ENCODE data around the gene SEPHS1.

SEPHS1 gene

DNA sequence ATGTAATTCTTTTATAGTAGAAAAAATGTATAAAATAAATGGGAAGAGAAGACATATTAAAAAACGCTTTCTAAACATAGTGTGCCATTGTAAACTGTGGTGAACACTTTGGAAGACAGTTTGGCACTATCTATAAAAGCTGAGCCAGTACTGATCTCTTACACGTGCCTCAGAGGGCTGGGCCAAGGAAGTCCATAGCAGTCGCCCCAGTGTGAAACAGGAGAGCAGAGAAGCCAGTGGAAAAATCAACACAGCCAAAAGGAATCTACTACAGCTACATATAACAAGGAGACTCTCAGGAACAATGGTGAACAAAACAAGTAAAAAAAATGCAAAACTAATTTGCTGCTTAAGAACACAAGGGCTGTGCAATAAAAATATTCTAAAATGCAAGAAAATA, 20.6 kb downstream of the SEPHS1 start:
- no peak for DNase-seq (ENCODE audit: low spot score)

- DNase-seq (ENCODE audit: low spot score) = no peak
Measured at GRCh38 chr10:13322615-13323148, 25.4 kb downstream of the SEPHS1 start.

GRCh38 chr10:13321576-13321975, 26.5 kb downstream of the SEPHS1 start:
- DNase-seq (ENCODE audit: low spot score) = no peak

- DNase-seq (ENCODE audit: low spot score) = no peak
Measured at GRCh38 chr10:13319166-13319565, 28.9 kb downstream of the SEPHS1 start.

- DNase-seq (ENCODE audit: low spot score) = no peak
Measured at GRCh38 chr10:13317474-13317873, 30.6 kb downstream of the SEPHS1 start.

DNA sequence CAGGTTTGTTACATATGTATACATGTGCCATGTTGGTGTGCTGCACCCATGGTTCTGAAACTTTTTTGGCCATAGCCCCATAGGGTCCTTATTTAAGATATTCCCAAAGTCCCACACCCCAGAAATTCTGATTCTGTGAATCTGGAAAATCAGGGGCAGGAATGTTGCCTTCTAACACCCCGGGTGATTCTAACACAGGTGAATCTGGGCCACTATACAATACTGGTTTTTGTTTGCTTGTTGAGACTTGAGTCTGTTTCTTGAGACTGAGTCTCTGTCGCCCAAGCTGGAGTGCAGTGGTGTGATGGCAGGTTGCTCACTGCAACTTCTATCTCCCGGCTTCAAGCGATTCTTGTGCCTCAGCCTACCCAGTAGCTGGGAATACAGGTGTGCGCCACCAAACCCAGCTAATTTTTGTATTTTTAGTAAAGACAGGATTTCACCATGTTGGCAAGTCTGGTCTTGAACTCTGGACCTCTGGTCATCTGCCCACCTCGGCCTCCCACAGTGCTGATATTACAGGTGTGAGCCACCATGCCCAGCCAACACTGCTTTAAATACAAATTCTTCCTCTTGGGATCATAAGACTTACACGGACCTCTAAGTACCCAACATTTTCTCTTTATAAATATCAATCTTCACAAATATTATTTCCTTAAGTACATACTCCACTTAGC, 31.3 kb downstream of the SEPHS1 start:
- DNase-seq (ENCODE audit: low spot score) = no peak

DNA sequence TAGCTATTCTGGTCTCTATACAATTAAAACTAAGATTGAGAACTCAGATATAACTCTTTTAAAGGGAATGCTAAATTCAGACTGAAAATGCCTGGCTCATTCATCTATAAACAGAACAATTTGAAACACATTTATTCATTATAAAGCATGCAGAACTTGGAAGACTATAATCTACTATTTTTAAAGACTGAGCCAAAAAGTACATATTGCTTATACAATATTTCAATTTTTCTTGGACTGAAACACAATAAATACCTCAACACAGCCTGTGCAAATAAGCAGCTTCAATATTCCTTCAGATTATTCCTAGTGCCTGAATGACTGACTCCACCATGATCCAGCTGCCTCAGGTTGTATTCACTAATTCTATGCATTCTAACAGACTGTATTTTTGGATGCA, 32.7 kb downstream of the SEPHS1 start:
- DNase-seq (ENCODE audit: low spot score) = no peak

GRCh38 chr10:13311177-13311575, 36.9 kb downstream of the SEPHS1 start:
- DNase-seq (ENCODE audit: low spot score) = no peak

- no peak for DNase-seq (ENCODE audit: low spot score)
Measured at GRCh38 chr10:13310518-13311176, 37.4 kb downstream of the SEPHS1 start.

DNA sequence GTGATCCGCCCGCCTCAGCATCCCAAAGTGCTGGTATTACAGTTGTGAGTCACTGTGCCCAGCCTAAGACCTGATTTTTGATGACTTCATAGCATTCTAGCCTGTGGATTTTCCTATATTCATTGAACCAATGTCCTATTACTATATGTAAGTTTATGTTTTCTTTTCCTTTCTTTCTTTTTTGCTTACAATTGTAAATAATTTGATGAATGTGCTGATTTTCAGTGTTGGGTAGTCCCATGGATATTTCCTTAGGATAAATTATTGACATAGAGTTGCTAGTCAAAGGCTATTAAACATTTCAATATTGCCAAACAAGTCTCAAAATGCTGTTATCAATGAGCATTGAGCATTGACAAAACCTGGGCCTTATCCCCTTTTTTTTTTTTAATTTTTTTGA, 38.3 kb downstream of the SEPHS1 start:
- DNase-seq (ENCODE audit: low spot score) = no peak

DNA sequence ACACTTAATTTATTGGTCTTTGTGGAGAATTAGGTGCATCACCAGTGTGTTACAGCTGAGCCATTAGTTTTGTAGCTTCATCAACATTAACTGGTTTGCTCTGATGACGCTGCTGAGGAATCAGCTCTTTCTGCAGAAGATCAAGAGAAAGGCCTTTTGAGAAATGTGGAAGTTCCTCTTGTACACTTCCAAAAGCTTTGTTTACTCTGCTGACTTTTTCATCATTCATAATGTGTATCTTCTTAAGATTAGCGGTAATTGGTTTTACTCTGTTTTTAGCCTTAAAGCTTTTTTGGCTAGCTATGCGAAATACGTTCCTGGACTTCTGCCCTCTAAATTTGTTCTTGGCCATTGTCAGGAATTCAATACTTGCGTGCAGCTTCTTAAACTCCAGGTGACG, 40.0 kb downstream of the SEPHS1 start:
- DNase-seq (ENCODE audit: low spot score) = no peak

DNA sequence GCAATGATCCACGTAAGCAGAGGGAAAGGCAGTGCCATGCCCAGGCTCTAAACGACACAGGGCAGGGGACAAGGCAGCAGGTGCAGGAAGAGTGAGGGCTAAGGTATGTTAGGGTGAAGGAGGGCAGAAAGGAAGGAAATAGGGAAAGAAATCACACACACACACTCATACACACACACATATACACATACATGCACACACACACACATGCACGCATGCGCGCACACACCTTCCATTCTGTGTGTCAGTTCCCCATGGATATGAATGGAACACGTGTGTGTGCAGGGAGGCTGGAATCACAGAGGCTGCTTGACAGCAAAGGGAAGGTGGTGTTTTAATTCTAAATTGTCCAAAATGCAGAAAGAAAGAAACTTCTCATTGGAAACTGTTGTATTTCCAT, 42.0 kb downstream of the SEPHS1 start:
- DNase-seq (ENCODE audit: low spot score) = no peak

DNA sequence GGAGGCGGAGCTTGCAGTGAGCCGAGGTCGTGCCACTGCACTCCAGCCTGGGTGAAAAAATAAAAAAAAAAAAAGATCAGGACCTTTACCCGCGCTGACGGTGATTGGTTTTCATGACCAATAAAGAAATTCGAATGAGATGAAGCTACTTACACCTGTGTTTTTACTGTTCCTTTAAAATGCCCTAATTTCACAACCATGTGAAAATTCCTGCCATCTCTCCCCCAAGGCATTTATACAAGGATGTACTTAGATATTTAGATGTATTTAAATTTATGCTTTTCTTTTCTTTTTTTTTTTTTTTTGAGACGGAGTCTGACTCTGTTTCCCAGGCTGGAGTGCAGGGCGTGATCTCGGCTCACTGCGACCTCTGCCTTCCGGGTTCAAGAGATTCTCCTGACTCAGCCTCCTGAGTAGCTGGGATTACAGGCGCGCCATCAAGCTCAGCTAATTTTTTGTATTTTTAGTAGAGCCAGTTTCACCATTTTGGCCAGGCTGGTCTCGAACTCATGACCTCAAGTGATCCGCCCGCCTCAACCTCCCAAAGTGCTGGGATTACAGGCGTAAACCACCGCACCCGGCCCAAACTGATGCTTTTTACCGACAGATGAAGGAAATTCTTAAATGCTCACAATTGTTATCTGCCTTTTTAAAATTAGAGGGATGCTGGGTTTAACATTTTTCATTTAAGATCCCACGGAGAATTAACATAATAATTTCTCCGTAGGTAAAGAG, 45.1 kb downstream of the SEPHS1 start:
- DNase-seq (ENCODE audit: low spot score) = no peak

GRCh38 chr10:13299437-13300287, 48.4 kb downstream of the SEPHS1 start, which contains the start of gene PHYH:
Gene PHYH, minus strand, starts transcription at chr10:13300064. Its CDS starts 22 bp downstream, at chr10:13300042.
- DNase-seq (ENCODE audit: low spot score) = peak; percentile 84

DNA sequence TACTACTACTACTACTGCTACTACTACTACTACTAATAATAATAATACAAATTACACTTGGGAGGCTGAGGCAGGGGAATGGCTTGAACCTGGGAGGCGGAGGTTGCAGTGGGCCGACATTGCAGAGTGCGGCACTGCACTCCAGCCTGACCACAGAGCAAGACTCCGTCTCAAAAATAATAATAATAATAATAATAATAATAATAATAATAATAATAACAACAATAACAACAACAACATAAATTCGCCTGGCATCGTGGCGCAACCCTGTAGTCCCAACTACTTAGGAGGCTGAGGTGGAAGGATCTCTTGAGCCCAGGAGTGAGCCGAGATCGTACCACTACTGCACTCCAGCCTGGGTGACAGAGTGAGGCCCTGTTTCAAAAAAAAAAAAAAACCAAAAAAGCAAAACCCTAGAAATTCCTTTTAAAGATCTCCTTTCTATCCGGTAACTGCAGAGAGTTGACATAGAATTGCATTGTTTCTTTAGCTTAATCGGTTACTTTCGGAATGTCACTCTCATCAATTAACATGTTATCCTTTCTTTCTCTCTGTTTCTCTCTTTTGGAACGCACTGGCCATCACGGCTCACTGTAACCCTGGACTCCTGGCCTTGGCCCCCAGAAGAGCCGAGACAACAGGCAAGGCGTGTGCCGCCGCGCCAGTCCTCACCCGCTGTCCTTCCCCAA, 49.2 kb downstream of the SEPHS1 start:
- no peak for DNase-seq (ENCODE audit: low spot score)

DNA sequence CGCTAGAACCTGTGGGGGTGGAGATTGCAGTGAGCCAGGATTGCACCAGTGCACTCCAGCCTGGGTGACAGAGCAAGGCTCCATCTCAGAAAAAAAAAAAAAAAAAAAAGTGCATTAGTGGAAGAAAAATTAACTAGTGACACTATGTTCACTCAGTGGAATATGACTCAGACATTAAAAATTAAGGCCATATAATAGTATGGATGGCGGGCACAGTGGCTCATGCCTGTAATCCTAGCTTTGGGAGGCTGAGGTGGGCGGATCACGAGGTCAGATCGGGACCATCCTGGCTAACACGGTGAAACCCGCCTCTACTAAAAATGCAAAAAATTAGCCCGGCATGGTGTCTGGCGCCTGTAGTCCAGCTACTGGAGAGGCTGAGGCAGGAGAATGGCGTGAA, 51.6 kb downstream of the SEPHS1 start:
- DNase-seq (ENCODE audit: low spot score) = no peak

- DNase-seq (ENCODE audit: low spot score) = no peak
Measured at GRCh38 chr10:13294784-13295183, 53.3 kb downstream of the SEPHS1 start.

- DNase-seq (ENCODE audit: low spot score) = no peak
Measured at GRCh38 chr10:13291821-13292773, 56.0 kb downstream of the SEPHS1 start.

GRCh38 chr10:13291061-13291460, 57.0 kb downstream of the SEPHS1 start:
- DNase-seq (ENCODE audit: low spot score) = no peak

DNA sequence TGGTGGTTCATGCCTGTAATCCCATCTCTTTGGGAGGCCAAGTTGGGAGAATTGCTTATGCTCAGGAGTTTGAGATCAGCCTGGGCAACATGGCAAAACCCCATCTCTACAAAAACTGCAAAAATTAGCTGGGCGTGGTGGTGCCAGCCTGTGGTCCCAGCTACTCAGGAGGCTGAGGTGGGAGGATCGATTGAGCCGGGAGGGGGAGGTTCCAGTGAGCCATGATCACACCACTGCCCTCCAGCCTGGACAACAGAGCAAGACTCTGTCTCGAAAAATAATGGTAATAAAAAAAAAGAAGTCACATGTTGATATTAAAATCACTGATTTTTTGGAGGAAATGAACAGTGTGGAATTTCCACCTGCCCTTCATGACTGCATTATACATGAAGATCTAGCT, 64.0 kb downstream of the SEPHS1 start:
- DNase-seq (ENCODE audit: low spot score) = no peak
